GM18951 (cell line): ENCODE data around the gene SOX15.
"Not testable (repeated sequence)": the region's sequence is repeated elsewhere in the genome, so short reads cannot be mapped to it uniquely, and the experiment has no call there.

Experiments
- POLR2A ChIP-seq: IDR thresholded peaks from 4 replicates; pipeline ENCODE4 v1.6.1; 2011; ENCODE audit warnings: mild to moderate bottlenecking; ENCODE audit not compliant: insufficient read length, insufficient read depth; ENCODE audit errors: extremely low read depth
- in situ Hi-C: fragments of 300-500 bp; cut with MboI; formaldehyde crosslinking; loops from one replicate; pipeline ENCODE4 v1.12.0; 2022; ENCODE audit warnings: low sequenced_read_pairs, mixed read lengths, inconsistent platforms; ENCODE audit not compliant: unreplicated experiment

Gene SOX15

GRCh38 chr17:7589891-7590691, at the start of gene SOX15:
SOX15 (minus strand) TSS chr17:7590094; CDS start chr17:7589676, 418 bp downstream.
- in situ Hi-C loops, result no loop called here
- TF ChIP-seq POLR2A, result no peak

- in situ Hi-C loops, result no loop called here
- TF ChIP-seq POLR2A, result no peak
These were observed 46.3 kb upstream of the SOX15 start for GRCh38 chr17:7636163-7636562.

- in situ Hi-C loops, result no loop called here
- no peak for TF ChIP-seq POLR2A
These were observed 44.5 kb upstream of the SOX15 start for GRCh38 chr17:7634384-7634783.

- in situ Hi-C loops, result no loop called here
- TF ChIP-seq POLR2A, result no peak
These were observed 43.2 kb upstream of the SOX15 start for GRCh38 chr17:7633093-7633492.

- TF ChIP-seq POLR2A, result no peak
These were observed 42.6 kb upstream of the SOX15 start for GRCh38 chr17:7632492-7632894.

GRCh38 chr17:7631398-7632380, 41.8 kb upstream of the SOX15 start:
- in situ Hi-C loops, result no loop called here
- TF ChIP-seq POLR2A, result no peak

More at GRCh38 chr17:7632492-7632894, 42.6 kb upstream of the SOX15 start:
- in situ Hi-C loops, result no loop called here

- no peak for TF ChIP-seq POLR2A
- in situ Hi-C loops, result no loop called here
These were observed 40.2 kb upstream of the SOX15 start, which contains the start of gene SHBG for GRCh38 chr17:7629939-7630571. SHBG (plus strand) TSS chr17:7630135; CDS start chr17:7630173, 38 bp downstream.

- in situ Hi-C loops, result no loop called here
These were observed 37.6 kb upstream of the SOX15 start, which contains the start of gene SAT2 for GRCh38 chr17:7627250-7628121. SAT2 (minus strand) TSS chr17:7627821; CDS start chr17:7627635, 186 bp downstream.

GRCh38 chr17:7626956-7627249, 37.0 kb upstream of the SOX15 start:
- in situ Hi-C loops, result no loop called here
- no peak for TF ChIP-seq POLR2A

More at GRCh38 chr17:7627250-7628121, 37.6 kb upstream of the SOX15 start, which contains the start of gene SAT2:
- TF ChIP-seq POLR2A, result peak; percentile 74

- in situ Hi-C loops, result no loop called here
These were observed 36.4 kb upstream of the SOX15 start for GRCh38 chr17:7626307-7626706.

GRCh38 chr17:7625749-7626148, 35.9 kb upstream of the SOX15 start:
- in situ Hi-C loops, result not testable (repeated sequence)

More at GRCh38 chr17:7626307-7626706, 36.4 kb upstream of the SOX15 start:
- TF ChIP-seq POLR2A, result no peak

GRCh38 chr17:7623661-7624060, 33.8 kb upstream of the SOX15 start:
- in situ Hi-C loops, result no loop called here
- no peak for TF ChIP-seq POLR2A

- no peak for TF ChIP-seq POLR2A
- in situ Hi-C loops, result no loop called here
These were observed 30.9 kb upstream of the SOX15 start for GRCh38 chr17:7620835-7621234.
